GM23338 (cell line): Measurements from ENCODE around the gene OR5K2. TPM values are rescaled to one million over a fixed set of nuclear protein-coding genes. Genes with fewer than 3 reads are reported as not detected.

Experiments used
- ATAC-seq: fragments of 200-7000 bp; cut with Tn5 transposase; 3 replicates; pipeline ENCODE4 v1.9.1; 2020
- DNase-seq: peaks from one replicate; pipeline ENCODE4 v3.0.0-alpha.2; 2015; ENCODE audit warnings: low spot score
- H2AFZ ChIP-seq: fragments of 200-600 bp; sonication (generic); 2 replicates; pipeline ENCODE4 v1.8.0; 2016; ENCODE audit warnings: antibody characterized with exemption, mild to moderate bottlenecking, moderate library complexity
- H3F3A ChIP-seq: fragments of 200-600 bp; sonication (generic); replicated peaks from 2 replicates; pipeline ENCODE4 v1.8.0; 2017; ENCODE audit warnings: antibody characterized with exemption, mixed run types, low read depth
- H3K27ac ChIP-seq: fragments of 200-600 bp; sonication (generic); 2 replicates; pipeline ENCODE4 v1.6.1; 2016; ENCODE audit warnings: low read depth
- H3K27me3 ChIP-seq: fragments of 200-600 bp; sonication (generic); 2 replicates; pipeline ENCODE4 v1.8.0; 2016; ENCODE audit warnings: mild to moderate bottlenecking, mixed run types, moderate library complexity; ENCODE audit not compliant: insufficient read depth
- H3K36me3 ChIP-seq: fragments of 200-600 bp; sonication (generic); 2 replicates; pipeline ENCODE4 v1.8.0; 2016; ENCODE audit warnings: mild to moderate bottlenecking; ENCODE audit not compliant: insufficient read depth
- H3K4me1 ChIP-seq: fragments of 200-600 bp; sonication (generic); 2 replicates; pipeline ENCODE4 v1.8.0; 2016; ENCODE audit warnings: mild to moderate bottlenecking, moderate library complexity; ENCODE audit not compliant: insufficient read depth
- H3K4me2 ChIP-seq: fragments of 200-600 bp; sonication (generic); 2 replicates; pipeline ENCODE4 v1.7.1; 2017; ENCODE audit warnings: mixed run types
- H3K4me3 ChIP-seq: fragments of 200-600 bp; sonication (generic); 2 replicates; pipeline ENCODE4 v1.6.1; 2016; ENCODE audit warnings: mixed run types
- H3K79me2 ChIP-seq: fragments of 200-600 bp; sonication (generic); replicated peaks from 2 replicates; pipeline ENCODE4 v1.8.0; 2017; ENCODE audit warnings: mild to moderate bottlenecking; ENCODE audit not compliant: insufficient read depth
- H3K9me2 ChIP-seq: fragments of 200-600 bp; sonication (generic); 2 replicates; pipeline ENCODE4 v1.8.0; 2017; ENCODE audit not compliant: insufficient read depth
- H4K20me1 ChIP-seq: fragments of 200-600 bp; sonication (generic); replicated peaks from 2 replicates; pipeline ENCODE4 v1.8.0; 2017; ENCODE audit warnings: mild to moderate bottlenecking; ENCODE audit not compliant: insufficient read depth
- H3K27ac Mint-ChIP-seq: 2 replicates; pipeline ENCODE4 v1.8.0; 2020; ENCODE audit warnings: inconsistent platforms, mild to moderate bottlenecking, moderate library complexity, mixed read lengths
- H3K27me3 Mint-ChIP-seq: 3 replicates; pipeline ENCODE4 v1.8.0; 2022; ENCODE audit warnings: low read depth, mild to moderate bottlenecking, moderate library complexity, mixed read lengths, inconsistent platforms; ENCODE audit not compliant: insufficient read depth, poor library complexity
- H3K36me3 Mint-ChIP-seq: 3 replicates; pipeline ENCODE4 v1.8.0; 2021; ENCODE audit warnings: low read depth, mild to moderate bottlenecking, inconsistent platforms, moderate library complexity, mixed read lengths
- H3K4me1 Mint-ChIP-seq: 3 replicates; pipeline ENCODE4 v1.8.0; 2020; ENCODE audit warnings: mild to moderate bottlenecking, inconsistent platforms, mixed read lengths
- H3K4me3 Mint-ChIP-seq: 3 replicates; pipeline ENCODE4 v1.8.0; 2021; ENCODE audit warnings: moderate library complexity, mild to moderate bottlenecking, inconsistent platforms, mixed read lengths
- H3K9me3 Mint-ChIP-seq: 3 replicates; pipeline ENCODE4 v1.8.0; 2020; ENCODE audit warnings: moderate library complexity, mild to moderate bottlenecking, inconsistent platforms, mixed read lengths
- CREB1 ChIP-seq: fragments of 250-450 bp; sonication (Bioruptor Pico); IDR thresholded peaks from 2 replicates; pipeline ENCODE4 v1.5.0; 2020; ENCODE audit warnings: low read depth, mild to moderate bottlenecking, moderate library complexity
- CTCF ChIP-seq, 2 experiments: fragments of 200-600 bp in 1 of 2; sonication (generic) in 1 of 2; conservative IDR thresholded peaks; 2 replicates each; pipeline versions ENCODE4 v1.5.1 to v1.6.1; 2016 to 2017; ENCODE audit warnings: antibody characterized with exemption in 2 of 2, low read depth in 2 of 2, mild to moderate bottlenecking in 2 of 2, moderate library complexity in 1 of 2
- ETS1 ChIP-seq: IDR thresholded peaks from 2 replicates; pipeline ENCODE4 v1.6.1; 2016; ENCODE audit warnings: antibody characterized with exemption
- EZH2 ChIP-seq: fragments of 200-600 bp; sonication (generic); IDR thresholded peaks from one replicate; pipeline ENCODE4 v1.8.0; 2017; ENCODE audit warnings: antibody characterized with exemption, mild to moderate bottlenecking, low read depth; ENCODE audit not compliant: unreplicated experiment
- EZH2phosphoT487 ChIP-seq: fragments of 200-600 bp; sonication (generic); IDR thresholded peaks from one replicate; pipeline ENCODE4 v1.8.1; 2018; ENCODE audit warnings: antibody characterized with exemption; ENCODE audit not compliant: unreplicated experiment
- JUNB ChIP-seq: IDR thresholded peaks from one replicate; pipeline ENCODE4 v1.6.1; 2016; ENCODE audit warnings: antibody characterized with exemption; ENCODE audit not compliant: unreplicated experiment
- NANOG ChIP-seq: IDR thresholded peaks from 2 replicates; pipeline ENCODE4 v1.6.1; 2016; ENCODE audit warnings: antibody characterized with exemption, borderline replicate concordance
- POLR2AphosphoS5 ChIP-seq: IDR thresholded peaks from 2 replicates; pipeline ENCODE4 v1.6.1; 2016; ENCODE audit warnings: antibody characterized with exemption, low read depth
- REST ChIP-seq: IDR thresholded peaks from one replicate; pipeline ENCODE4 v1.6.1; 2018; ENCODE audit warnings: antibody characterized with exemption; ENCODE audit not compliant: unreplicated experiment
- STAT1 ChIP-seq: IDR thresholded peaks from one replicate; pipeline ENCODE4 v1.6.1; 2016; ENCODE audit warnings: antibody characterized with exemption; ENCODE audit not compliant: unreplicated experiment
- ZNF114 ChIP-seq: fragments of 250-450 bp; sonication (Bioruptor Pico); IDR thresholded peaks from 2 replicates; pipeline ENCODE4 v1.5.0; 2020; ENCODE audit warnings: mild to moderate bottlenecking, moderate library complexity
- ZNF331 ChIP-seq: fragments of 250-450 bp; sonication (Bioruptor Pico); IDR thresholded peaks from 2 replicates; pipeline ENCODE4 v1.5.0; 2020; ENCODE audit warnings: low read depth, mild to moderate bottlenecking, moderate library complexity
- ZNF462 ChIP-seq: fragments of 250-450 bp; sonication (Bioruptor Pico); IDR thresholded peaks from 2 replicates; pipeline ENCODE4 v1.5.0; 2020; ENCODE audit warnings: mild to moderate bottlenecking, moderate library complexity
- polyA plus RNA-seq: library from polyadenylated mRNA; unstranded; fragments of >200 nt; fragmentation: Nextera tagmentation; extraction: Ambion mirVana; gene quantifications from 2 replicates; pipeline ENCODE4 v1.2.1, GENCODE V29; 2016
- total RNA-seq: library from RNA; depleted of rRNA; stranded (reverse); fragments of >200 nt; shearing (Covaris generic); gene quantifications from 2 replicates; pipeline ENCODE4 v1.2.3, GENCODE V29; 2014

The OR5K2 gene
- total and polyA plus RNA-seq, 2 experiments from 2014 or later: not detected

- no peaks in the 10 kb centered on the region for H3K36me3 Mint-ChIP-seq
- no peak overlapping the region for H3K4me3 Mint-ChIP-seq
- H3K27ac Mint-ChIP-seq: no peak overlapping the region
- no peaks in the 10 kb centered on the region for H3K79me2 ChIP-seq
- H3K9me2 ChIP-seq: no peaks in the 10 kb centered on the region
- no peaks in the 10 kb centered on the region for H3K36me3 ChIP-seq
- H3K27me3 Mint-ChIP-seq: peaks cover 2% of the 10 kb centered on the region
- H3K4me1 Mint-ChIP-seq: peaks cover 3% of the 10 kb centered on the region; the same call in 2 of the 3 replicates
- no peak overlapping the region for H3K27ac ChIP-seq
- no peak for TF ChIP-seq STAT1
- TF ChIP-seq REST: no peak
- no peak for TF ChIP-seq JUNB
- TF ChIP-seq ZNF462: no peak
- TF ChIP-seq CREB1: no peak
- no peak for TF ChIP-seq CTCF (conservative IDR thresholded peaks at IDR 0.05; ENCODE audit: low read depth in 2 of 2)
- TF ChIP-seq ZNF331 (CRISPR knock-in tag): no peak
- no peak for TF ChIP-seq EZH2
- TF ChIP-seq NANOG: no peak
- no peak for TF ChIP-seq ZNF114 (CRISPR knock-in tag)
- TF ChIP-seq POLR2AphosphoS5: no peak
- no peak for TF ChIP-seq ETS1
- no peak for TF ChIP-seq EZH2phosphoT487
- ATAC-seq (no peak), DNase-seq (no peak)
- no peaks in the 10 kb centered on the region for H3K27me3 ChIP-seq
- H2AFZ ChIP-seq: no peak overlapping the region
- H3K9me3 Mint-ChIP-seq: no peaks in the 10 kb centered on the region
- H3K4me3 ChIP-seq: no peak overlapping the region
- no peaks in the 10 kb centered on the region for H3F3A ChIP-seq
- no peaks in the 10 kb centered on the region for H3K4me1 ChIP-seq
- no peaks in the 10 kb centered on the region for H4K20me1 ChIP-seq
- no peak overlapping the region for H3K4me2 ChIP-seq
These were observed 33.2 kb downstream of the OR5K2 start for GRCh38 chr3:98530676-98531075.
